Stimulated activated CD4-positive, alpha-beta T cell treated with anti-CD3 and anti-CD28 coated beads, TNF-alpha, amount 100 ng/mL, for 1 hour (primary cell): Measurements from ENCODE around the gene CLPX.
"Not testable (repeated sequence)": the region's sequence is repeated elsewhere in the genome, so short reads cannot be mapped to it uniquely, and the experiment has no call there.

Source experiments
- DNase-seq, 3 donors: peaks; one replicate each; pipeline ENCODE4 v3.0.0-alpha.2; 2020; ENCODE audit warnings: low read depth in 3 of 3, low spot score in 1 of 3

Gene CLPX

GRCh38 chr15:65172531-65172930 lies 12.6 kb downstream of the CLPX start:
- no peak for DNase-seq

GRCh38 chr15:65171428-65171827 lies 13.7 kb downstream of the CLPX start:
- no peak for DNase-seq

GRCh38 chr15:65165875-65166274 lies 19.3 kb downstream of the CLPX start:
- no peak for DNase-seq

GRCh38 chr15:65164139-65164538 lies 21.0 kb downstream of the CLPX start:
- DNase-seq, result no peak

GRCh38 chr15:65163041-65163440 lies 22.1 kb downstream of the CLPX start:
- DNase-seq, result no peak

GRCh38 chr15:65156692-65157091 lies 28.4 kb downstream of the CLPX start:
- DNase-seq, result no peak

- no peak for DNase-seq
These were observed 30.4 kb downstream of the CLPX start for GRCh38 chr15:65154720-65155119.

GRCh38 chr15:65147902-65148301 lies 37.2 kb downstream of the CLPX start:
- DNase-seq, result no peak

- no peak for DNase-seq
These were observed 38.7 kb downstream of the CLPX start for GRCh38 chr15:65146438-65146837.

GRCh38 chr15:65138631-65139030 lies 46.5 kb downstream of the CLPX start:
- DNase-seq, result not testable (repeated sequence)

- DNase-seq, result not testable (repeated sequence)
These were observed 47.2 kb downstream of the CLPX start for GRCh38 chr15:65137893-65138292.

- DNase-seq, result not testable (repeated sequence)
These were observed 48.1 kb downstream of the CLPX start for GRCh38 chr15:65137089-65137488.

- no peak for DNase-seq
These were observed 50.6 kb downstream of the CLPX start for GRCh38 chr15:65134538-65134937.

GRCh38 chr15:65133548-65134200 lies 51.5 kb downstream of the CLPX start, which contains the start of gene PDCD7:
Gene PDCD7 (minus strand): TSS chr15:65133808. CDS start chr15:65133781, 27 bp downstream.
- DNase-seq, result peak; percentile 45 to 61 (median 49)

- DNase-seq, result peak in 1 of 3 donors; percentile 9
These were observed 52.1 kb downstream of the CLPX start for GRCh38 chr15:65132878-65133547.

GRCh38 chr15:65130941-65131340 lies 54.2 kb downstream of the CLPX start:
- no peak for DNase-seq

GRCh38 chr15:65115542-65115941 lies 69.6 kb downstream of the CLPX start:
- no peak for DNase-seq

GRCh38 chr15:65115086-65115485 lies 70.1 kb downstream of the CLPX start, which contains the start of gene UBAP1L:
Gene UBAP1L (minus strand): TSS chr15:65115200. CDS start chr15:65106215, 8,985 bp downstream.
- DNase-seq, result no peak

- DNase-seq, result no peak
These were observed 74.4 kb downstream of the CLPX start for GRCh38 chr15:65110676-65111292.

- DNase-seq, result no peak
These were observed 79.0 kb downstream of the CLPX start for GRCh38 chr15:65106011-65106590.

- no peak for DNase-seq
These were observed 80.1 kb downstream of the CLPX start for GRCh38 chr15:65105038-65105437.

- no peak for DNase-seq
These were observed 82.2 kb downstream of the CLPX start for GRCh38 chr15:65102912-65103311.
